ENCODE measurements around the gene PARD3B.

DNA sequence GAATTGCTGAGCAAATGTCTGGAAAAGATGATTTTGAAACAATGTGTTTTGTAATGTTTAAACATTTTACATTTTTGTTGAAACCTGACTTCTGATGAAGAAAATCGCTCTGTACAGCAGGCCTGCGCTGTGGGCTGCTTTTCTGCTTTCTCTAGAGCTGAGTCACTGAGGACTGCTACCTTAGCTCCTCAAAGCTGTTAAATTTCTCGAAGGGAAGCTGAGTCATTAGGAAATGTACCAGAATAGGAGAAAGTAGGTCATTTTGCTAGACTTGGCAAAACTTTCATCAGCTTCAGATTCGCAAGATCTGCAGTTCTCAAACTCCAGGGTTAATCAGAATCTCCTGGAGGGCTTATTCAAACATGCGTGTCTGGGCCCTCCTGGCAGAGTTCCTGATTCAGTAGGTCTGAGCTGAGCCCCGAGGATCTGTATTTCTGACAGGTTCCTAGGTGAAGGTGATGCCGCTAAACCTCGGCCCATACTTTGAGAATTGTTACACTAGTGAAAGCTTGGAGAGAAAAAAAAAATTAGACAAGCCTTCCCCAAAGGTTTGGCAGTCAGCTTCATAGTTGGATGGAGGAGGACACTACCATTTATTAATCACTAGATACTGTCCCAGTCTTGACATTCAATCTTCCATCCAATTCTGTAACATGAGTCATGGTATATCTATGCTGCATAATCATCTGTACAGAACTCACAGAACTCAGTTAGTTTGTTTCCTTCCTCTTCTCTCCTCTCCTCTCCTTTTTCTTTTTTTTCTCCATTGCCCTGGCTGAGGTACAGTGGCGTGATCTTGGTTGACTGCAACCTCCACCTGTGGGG, 297.6 kb downstream of the PARD3B start:
- no peak for TF ChIP-seq CTCF (IDR thresholded peaks at IDR 0.05; ENCODE audit: low read depth, low read length)
- TF ChIP-seq POLR2A (IDR thresholded peaks at IDR 0.05; ENCODE audit: extremely low read depth, insufficient read length), result no peak
- TF ChIP-seq MAX (IDR thresholded peaks at IDR 0.05; ENCODE audit: low read depth, low read length), result no peak
